HepG2 (cell line): ENCODE measurements around the gene ZFP36L2. TPM values are rescaled to one million over a fixed set of nuclear protein-coding genes. Genes with fewer than 3 reads are reported as not detected.
A peak's percentile ranks its signal among the peaks of the same experiment; 100 is the strongest.

Source experiments
- ERF ChIP-seq: IDR thresholded peaks from 2 replicates; pipeline ENCODE4 v1.6.1; 2018; ENCODE audit warnings: missing biosample characterization, missing genetic modification reagents
- ETV5 ChIP-seq: IDR thresholded peaks from 2 replicates; pipeline ENCODE4 v1.6.1; 2018; ENCODE audit warnings: missing biosample characterization, missing genetic modification reagents, inconsistent platforms, borderline replicate concordance
- GLMP ChIP-seq: sonication (generic); formaldehyde crosslinking; IDR thresholded peaks from 2 replicates; pipeline ENCODE4 v1.9.0; 2021; ENCODE audit warnings: missing genetic modification reagents, mild to moderate bottlenecking, borderline replicate concordance
- KMT2B ChIP-seq: IDR thresholded peaks from 2 replicates; pipeline ENCODE4 v1.6.1; 2016; ENCODE audit warnings: missing genetic modification reagents, missing compliant biosample characterization
- MEIS2 ChIP-seq: sonication (generic); formaldehyde crosslinking; IDR thresholded peaks from 2 replicates; pipeline ENCODE4 v1.9.0; 2021; ENCODE audit warnings: mild to moderate bottlenecking, missing genetic modification reagents
- NBN ChIP-seq: fragments of 450-650 bp; conservative IDR thresholded peaks from 2 replicates; pipeline ENCODE4 v1.6.1; 2017
- NFE2L1 ChIP-seq: sonication (generic); formaldehyde crosslinking; IDR thresholded peaks from 2 replicates; pipeline ENCODE4 v1.4.0; 2020; ENCODE audit warnings: missing genetic modification reagents, mild to moderate bottlenecking, borderline replicate concordance
- PBX2 ChIP-seq: IDR thresholded peaks from 2 replicates; pipeline ENCODE4 v1.6.1; 2016; ENCODE audit warnings: control low read depth
- SNAPC5 ChIP-seq: sonication (generic); formaldehyde crosslinking; IDR thresholded peaks from 2 replicates; pipeline ENCODE4 v1.8.1; 2023; ENCODE audit warnings: mild to moderate bottlenecking, missing genetic modification reagents, borderline replicate concordance
- SRSF1 ChIP-seq: fragments of 200-400 bp; formaldehyde crosslinking; optimal IDR thresholded peaks from 2 replicates; pipeline ENCODE3; 2017; ENCODE audit warnings: mild to moderate bottlenecking, low read depth, low read length, moderate library complexity
- TCF7 ChIP-seq: sonication (generic); IDR thresholded peaks from 2 replicates; pipeline ENCODE4 v1.6.1; 2016; ENCODE audit warnings: antibody characterized with exemption, low read depth
- ZBTB7B ChIP-seq: sonication (generic); formaldehyde crosslinking; IDR thresholded peaks from 2 replicates; pipeline ENCODE4 v1.4.0; 2020; ENCODE audit warnings: missing genetic modification reagents
- ZNF207 ChIP-seq: fragments of 450-650 bp; IDR thresholded peaks from 2 replicates; pipeline ENCODE4 v1.6.1; 2016; ENCODE audit warnings: antibody characterized with exemption, borderline replicate concordance
- ZNF251 ChIP-seq: sonication (generic); formaldehyde crosslinking; IDR thresholded peaks from 2 replicates; pipeline ENCODE4 v1.9.0; 2021; ENCODE audit warnings: mild to moderate bottlenecking, missing genetic modification reagents
- ZNF451 ChIP-seq: sonication (generic); formaldehyde crosslinking; IDR thresholded peaks from 2 replicates; pipeline ENCODE4 v1.5.0; 2020; ENCODE audit warnings: mild to moderate bottlenecking, missing genetic modification reagents
- ZNF513 ChIP-seq: sonication (generic); formaldehyde crosslinking; conservative IDR thresholded peaks from 2 replicates; pipeline ENCODE4 v1.5.0; 2020; ENCODE audit warnings: missing genetic modification reagents
- ZNF720 ChIP-seq: sonication (generic); formaldehyde crosslinking; IDR thresholded peaks from 2 replicates; pipeline ENCODE4 v1.4.0; 2020; ENCODE audit warnings: missing genetic modification reagents
- ZSCAN9 ChIP-seq: IDR thresholded peaks from 2 replicates; pipeline ENCODE4 v1.6.1; 2016; ENCODE audit warnings: borderline replicate concordance
- polyA plus RNA-seq, 8 experiments: library from polyadenylated mRNA; depleted of rRNA in 3 of 8; stranded (reverse) in 7 of 8; unstranded in 1 of 8; fragments of >200 nt; fragmentation: Illumina TruSeq in 4 of 8; extraction: Trizol in 4 of 8; gene quantifications; 2 replicates each; pipeline versions ENCODE4 v1.2.1 to v1.2.3, GENCODE V29; 2011 to 2016; ENCODE audit warnings: low read depth in 4 of 8, missing spikeins in 1 of 8, mixed read lengths in 1 of 8; ENCODE audit not compliant: insufficient read depth in 1 of 8
- total RNA-seq, 5 experiments: library from RNA; depleted of rRNA; stranded (reverse); fragments of >200 nt; fragmentation: Illumina TruSeq; extraction: Trizol; gene quantifications; 2 replicates each; pipeline ENCODE4 v1.2.3, GENCODE V29; 2016; ENCODE audit warnings: low read depth in 1 of 5
- TF ChIP-seq, protein P1 (sequence below), 2 experiments: IDR thresholded peaks; 2 replicates each; pipeline ENCODE4 v1.6.1; 2011 to 2012; ENCODE audit warnings: low read length in 2 of 2, borderline replicate concordance in 1 of 2, low read depth in 1 of 2, mild to moderate bottlenecking in 1 of 2, moderate library complexity in 1 of 2
- TF ChIP-seq, protein P2 (sequence below): sonication (generic); formaldehyde crosslinking; IDR thresholded peaks from 2 replicates; pipeline ENCODE4 v1.4.0; 2020; ENCODE audit warnings: missing genetic modification reagents, mild to moderate bottlenecking, borderline replicate concordance

The ZFP36L2 gene
- total and polyA plus RNA-seq, 2 of the 13 experiments (the other 11 are each of a cell fraction or from before 2014, with no cell fraction given): 11.2 to 21.8 TPM

DNA sequence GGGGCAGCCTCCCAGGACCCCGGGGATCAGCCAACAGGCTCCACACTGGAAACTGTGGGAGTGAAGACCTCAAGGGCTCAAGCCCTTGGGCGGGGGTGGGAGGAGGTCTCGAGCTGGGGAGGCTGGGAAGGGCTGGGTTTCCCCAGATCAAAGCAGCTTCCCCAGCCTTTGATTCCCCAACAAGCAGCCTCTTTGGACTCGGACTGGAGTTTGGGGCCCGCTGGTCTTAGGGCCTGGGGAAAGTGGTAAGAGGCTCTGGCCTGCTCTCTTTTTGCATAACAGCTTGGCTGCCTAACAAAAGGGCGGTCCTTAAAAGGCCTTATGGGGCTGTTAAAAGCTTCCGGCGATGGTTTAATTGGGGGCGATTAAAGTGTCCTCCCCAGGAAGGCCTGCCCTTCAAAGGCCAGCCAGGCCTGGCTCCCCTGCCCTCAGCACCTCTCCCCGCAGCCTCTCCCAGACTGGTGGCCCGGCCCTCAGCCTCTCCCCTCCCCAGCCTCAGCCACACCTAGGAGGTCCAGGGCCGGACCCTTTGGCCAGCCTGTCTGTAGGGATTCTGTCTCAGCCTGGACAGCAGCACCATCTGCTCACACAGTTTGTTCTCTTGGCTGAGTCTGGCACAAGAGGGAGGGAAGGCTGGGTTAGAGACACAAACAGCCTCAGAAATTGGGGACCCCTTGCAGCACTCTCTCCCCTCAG lies 39.6 kb downstream of the ZFP36L2 start (continued):
- TF ChIP-seq, protein P1, sequence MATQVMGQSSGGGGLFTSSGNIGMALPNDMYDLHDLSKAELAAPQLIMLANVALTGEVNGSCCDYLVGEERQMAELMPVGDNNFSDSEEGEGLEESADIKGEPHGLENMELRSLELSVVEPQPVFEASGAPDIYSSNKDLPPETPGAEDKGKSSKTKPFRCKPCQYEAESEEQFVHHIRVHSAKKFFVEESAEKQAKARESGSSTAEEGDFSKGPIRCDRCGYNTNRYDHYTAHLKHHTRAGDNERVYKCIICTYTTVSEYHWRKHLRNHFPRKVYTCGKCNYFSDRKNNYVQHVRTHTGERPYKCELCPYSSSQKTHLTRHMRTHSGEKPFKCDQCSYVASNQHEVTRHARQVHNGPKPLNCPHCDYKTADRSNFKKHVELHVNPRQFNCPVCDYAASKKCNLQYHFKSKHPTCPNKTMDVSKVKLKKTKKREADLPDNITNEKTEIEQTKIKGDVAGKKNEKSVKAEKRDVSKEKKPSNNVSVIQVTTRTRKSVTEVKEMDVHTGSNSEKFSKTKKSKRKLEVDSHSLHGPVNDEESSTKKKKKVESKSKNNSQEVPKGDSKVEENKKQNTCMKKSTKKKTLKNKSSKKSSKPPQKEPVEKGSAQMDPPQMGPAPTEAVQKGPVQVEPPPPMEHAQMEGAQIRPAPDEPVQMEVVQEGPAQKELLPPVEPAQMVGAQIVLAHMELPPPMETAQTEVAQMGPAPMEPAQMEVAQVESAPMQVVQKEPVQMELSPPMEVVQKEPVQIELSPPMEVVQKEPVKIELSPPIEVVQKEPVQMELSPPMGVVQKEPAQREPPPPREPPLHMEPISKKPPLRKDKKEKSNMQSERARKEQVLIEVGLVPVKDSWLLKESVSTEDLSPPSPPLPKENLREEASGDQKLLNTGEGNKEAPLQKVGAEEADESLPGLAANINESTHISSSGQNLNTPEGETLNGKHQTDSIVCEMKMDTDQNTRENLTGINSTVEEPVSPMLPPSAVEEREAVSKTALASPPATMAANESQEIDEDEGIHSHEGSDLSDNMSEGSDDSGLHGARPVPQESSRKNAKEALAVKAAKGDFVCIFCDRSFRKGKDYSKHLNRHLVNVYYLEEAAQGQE (IDR thresholded peaks at IDR 0.05; ENCODE audit: borderline replicate concordance in 1 of 2, low read depth in 1 of 2, low read length in 2 of 2): no peak
- TF ChIP-seq ZNF513 (CRISPR knock-in tag): no peak
- TF ChIP-seq ZNF451: no peak; the same call in 1 of the 2 replicates
- TF ChIP-seq, protein P2, sequence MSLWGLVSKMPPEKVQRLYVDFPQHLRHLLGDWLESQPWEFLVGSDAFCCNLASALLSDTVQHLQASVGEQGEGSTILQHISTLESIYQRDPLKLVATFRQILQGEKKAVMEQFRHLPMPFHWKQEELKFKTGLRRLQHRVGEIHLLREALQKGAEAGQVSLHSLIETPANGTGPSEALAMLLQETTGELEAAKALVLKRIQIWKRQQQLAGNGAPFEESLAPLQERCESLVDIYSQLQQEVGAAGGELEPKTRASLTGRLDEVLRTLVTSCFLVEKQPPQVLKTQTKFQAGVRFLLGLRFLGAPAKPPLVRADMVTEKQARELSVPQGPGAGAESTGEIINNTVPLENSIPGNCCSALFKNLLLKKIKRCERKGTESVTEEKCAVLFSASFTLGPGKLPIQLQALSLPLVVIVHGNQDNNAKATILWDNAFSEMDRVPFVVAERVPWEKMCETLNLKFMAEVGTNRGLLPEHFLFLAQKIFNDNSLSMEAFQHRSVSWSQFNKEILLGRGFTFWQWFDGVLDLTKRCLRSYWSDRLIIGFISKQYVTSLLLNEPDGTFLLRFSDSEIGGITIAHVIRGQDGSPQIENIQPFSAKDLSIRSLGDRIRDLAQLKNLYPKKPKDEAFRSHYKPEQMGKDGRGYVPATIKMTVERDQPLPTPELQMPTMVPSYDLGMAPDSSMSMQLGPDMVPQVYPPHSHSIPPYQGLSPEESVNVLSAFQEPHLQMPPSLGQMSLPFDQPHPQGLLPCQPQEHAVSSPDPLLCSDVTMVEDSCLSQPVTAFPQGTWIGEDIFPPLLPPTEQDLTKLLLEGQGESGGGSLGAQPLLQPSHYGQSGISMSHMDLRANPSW (CRISPR knock-in tag): no peak
- TF ChIP-seq NBN: no peak
- no peak; the same call in 1 of the 2 replicates for TF ChIP-seq ETV5 (CRISPR knock-in tag)
- no peak for TF ChIP-seq SRSF1
- TF ChIP-seq ZNF207: no peak
- TF ChIP-seq ZBTB7B (CRISPR knock-in tag): peak; percentile 79
- TF ChIP-seq NFE2L1 (CRISPR knock-in tag): no peak
- TF ChIP-seq ERF (CRISPR knock-in tag): 0 out of 2 replicates have a peak, but pooled peaks have one; percentile 67
- TF ChIP-seq KMT2B (CRISPR knock-in tag): no peak
- no peak for TF ChIP-seq GLMP (CRISPR knock-in tag)
- peak; percentile 75 for TF ChIP-seq TCF7
- TF ChIP-seq ZNF251: no peak
- no peak for TF ChIP-seq ZNF720 (CRISPR knock-in tag)
- TF ChIP-seq PBX2: no peak
- no peak for TF ChIP-seq SNAPC5 (CRISPR knock-in tag)
- no peak for TF ChIP-seq MEIS2 (CRISPR knock-in tag)
- no peak for TF ChIP-seq ZSCAN9
